HCT116 (cell line): ENCODE measurements around the gene FBXO7. TPM values are rescaled to one million over a fixed set of nuclear protein-coding genes. Genes with fewer than 3 reads are reported as not detected.

Source experiments
- ATAC-seq: fragments of 200-7000 bp; cut with Tn5 transposase; 2 replicates; pipeline ENCODE4 v1.9.1; 2020; ENCODE audit warnings: mild to moderate bottlenecking, moderate library complexity
- BruUV-seq: library from RNA; stranded (reverse); fragments of 400-500 nt; replicated peaks from 2 replicates; lab custom pipeline; 2021; lab: Mats Ljungman, UMichigan
- CTCF ChIA-PET: fragments of 300-600 bp; sonication (Branson Sonifier 250); formaldehyde crosslinking; loops from one replicate; lab custom pipeline; 2021; ENCODE audit warnings: antibody characterized with exemption; lab: Charles Lee
- POLR2A ChIA-PET: fragments of 300-600, 350-600 bp; sonication (Branson Sonifier 250); formaldehyde crosslinking; loops from one replicate; lab custom pipeline; 2021; ENCODE audit warnings: antibody characterized with exemption; lab: Charles Lee
- RAD21 ChIA-PET, 2 experiments: fragments of 300-600 bp; sonication (Branson Sonifier 250); formaldehyde crosslinking; loops; one replicate each; lab custom pipeline; 2023; ENCODE audit warnings: low total read pairs in 2 of 2; ENCODE audit not compliant: uncharacterized antibody in 2 of 2, unreplicated experiment in 2 of 2, low non-redundant PET in 1 of 2; lab: Charles Lee
- DNase-seq: peaks from one replicate; pipeline ENCODE4 v3.0.0-alpha.2; 2010; ENCODE audit warnings: low read depth, low spot score
- H2AFZ ChIP-seq: fragments of 200-600 bp; shearing (Covaris generic), sonication (generic); 2 replicates; pipeline ENCODE4 v1.6.1; 2017; ENCODE audit warnings: low read depth, mixed run types, mixed read lengths, antibody characterized with exemption, low read length; ENCODE audit not compliant: poor library complexity, severe bottlenecking
- H3K27ac ChIP-seq: 2 replicates; pipeline ENCODE4 v1.5.1; 2012; ENCODE audit warnings: low read depth, low read length
- H3K27me3 ChIP-seq: fragments of 200-600 bp; sonication (generic); 2 replicates; pipeline ENCODE4 v1.6.1; 2016; ENCODE audit warnings: mixed run types, low read length, mixed read lengths; ENCODE audit not compliant: insufficient read depth
- H3K36me3 ChIP-seq, 2 experiments: fragments of 200-500 bp in 1 of 2; fragments of 200-600 bp in 1 of 2; sonication (Bioruptor generic) in 1 of 2; sonication (generic) in 1 of 2; 2 replicates each; pipeline versions ENCODE4 v1.5.1 to v1.6.1; 2014 to 2016; ENCODE audit warnings: low read length in 2 of 2, inconsistent platforms in 1 of 2, mixed read lengths in 1 of 2, mixed run types in 1 of 2; ENCODE audit not compliant: insufficient read depth in 2 of 2, control insufficient read depth in 1 of 2
- H3K4me1 ChIP-seq, 2 experiments: fragments of 200-600 bp in 1 of 2; sonication (generic) in 1 of 2; 2 replicates each; pipeline versions ENCODE4 v1.5.1 to v1.6.1; 2012 to 2017; ENCODE audit warnings: low read length in 2 of 2, inconsistent platforms in 1 of 2, mild to moderate bottlenecking in 1 of 2, mixed read lengths in 1 of 2, mixed run types in 1 of 2, moderate library complexity in 1 of 2; ENCODE audit not compliant: insufficient read depth in 2 of 2, control insufficient read depth in 1 of 2
- H3K4me2 ChIP-seq: fragments of 200-600 bp; sonication (generic); 2 replicates; pipeline ENCODE4 v1.6.1; 2017; ENCODE audit warnings: mixed run types, low read length, mixed read lengths
- H3K4me3 ChIP-seq, 2 experiments: fragments of 200-600 bp in 1 of 2; sonication (generic) in 1 of 2; replicated peaks in 1 of 2; 2 replicates each; pipeline ENCODE4 v1.5.1; 2011 to 2016; ENCODE audit warnings: low read length in 2 of 2, control low read depth in 1 of 2, low read depth in 1 of 2, mild to moderate bottlenecking in 1 of 2, mixed read lengths in 1 of 2, mixed run types in 1 of 2
- H3K79me2 ChIP-seq: fragments of 200-600 bp; sonication (generic); 2 replicates; pipeline ENCODE4 v1.6.1; 2017; ENCODE audit warnings: mild to moderate bottlenecking, mixed run types, low read length, moderate library complexity, mixed read lengths; ENCODE audit not compliant: insufficient read depth
- H3K9ac ChIP-seq: fragments of 200-600 bp; sonication (generic); 2 replicates; pipeline ENCODE4 v1.6.1; 2016; ENCODE audit warnings: low read length, mixed read lengths
- H3K9me2 ChIP-seq: fragments of 200-600 bp; sonication (generic), shearing (Covaris generic); 2 replicates; pipeline ENCODE4 v1.6.1; 2017; ENCODE audit warnings: mixed run types, mild to moderate bottlenecking, moderate library complexity; ENCODE audit not compliant: insufficient read depth
- H3K9me3 ChIP-seq, 2 experiments: fragments of 200-500 bp in 1 of 2; fragments of 200-600 bp in 1 of 2; sonication (Bioruptor generic) in 1 of 2; sonication (generic) in 1 of 2; 2 replicates each; pipeline ENCODE4 v1.6.1; 2014 to 2017; ENCODE audit warnings: low read length in 2 of 2, mixed read lengths in 2 of 2, inconsistent platforms in 1 of 2, low read depth in 1 of 2, mild to moderate bottlenecking in 1 of 2, mixed run types in 1 of 2, moderate library complexity in 1 of 2; ENCODE audit not compliant: control insufficient read depth in 1 of 2, insufficient read depth in 1 of 2
- H4K20me1 ChIP-seq: fragments of 200-600 bp; sonication (generic), shearing (Covaris generic); 2 replicates; pipeline ENCODE4 v1.6.1; 2017; ENCODE audit warnings: mixed run types, mild to moderate bottlenecking, moderate library complexity; ENCODE audit not compliant: insufficient read depth
- ATF3 ChIP-seq: IDR thresholded peaks from 2 replicates; pipeline ENCODE4 v1.6.1; 2012
- CBX3 ChIP-seq: IDR thresholded peaks from 2 replicates; pipeline ENCODE4 v1.6.1; 2012; ENCODE audit warnings: low read depth
- CEBPB ChIP-seq: IDR thresholded peaks from 2 replicates; pipeline ENCODE4 v1.6.1; 2012; ENCODE audit warnings: low read depth
- EGR1 ChIP-seq: IDR thresholded peaks from 2 replicates; pipeline ENCODE4 v1.6.1; 2012; ENCODE audit warnings: low read depth
- ELF1 ChIP-seq: IDR thresholded peaks from 2 replicates; pipeline ENCODE4 v1.6.1; 2012; ENCODE audit warnings: low read depth, borderline replicate concordance
- EZH2 ChIP-seq: fragments of 200-600 bp; sonication (generic); IDR thresholded peaks from 2 replicates; pipeline ENCODE4 v1.6.1; 2017; ENCODE audit warnings: antibody characterized with exemption, mixed run types
- EZH2phosphoT487 ChIP-seq: fragments of 200-600 bp; IDR thresholded peaks from 2 replicates; pipeline ENCODE4 v1.6.1; 2018; ENCODE audit warnings: antibody characterized with exemption, borderline replicate concordance
- FOSL1 ChIP-seq: IDR thresholded peaks from 2 replicates; pipeline ENCODE4 v1.6.1; 2012; ENCODE audit warnings: low read depth
- MAX ChIP-seq: IDR thresholded peaks from 2 replicates; pipeline ENCODE4 v1.6.1; 2012
- POLR2A ChIP-seq: IDR thresholded peaks from 2 replicates; pipeline ENCODE4 v1.7.0; 2011; ENCODE audit warnings: borderline replicate concordance; ENCODE audit not compliant: insufficient read depth, insufficient read length; ENCODE audit errors: extremely low read depth
- POLR2AphosphoS5 ChIP-seq: IDR thresholded peaks from 2 replicates; pipeline ENCODE4 v1.6.1; 2011; ENCODE audit warnings: mild to moderate bottlenecking, low read depth, low read length, moderate library complexity
- RAD21 ChIP-seq: IDR thresholded peaks from 2 replicates; pipeline ENCODE4 v1.6.1; 2012; ENCODE audit warnings: low read depth, mild to moderate bottlenecking
- SIN3A ChIP-seq: IDR thresholded peaks from 2 replicates; pipeline ENCODE4 v1.6.1; 2012; ENCODE audit warnings: low read depth
- SP1 ChIP-seq: IDR thresholded peaks from 2 replicates; pipeline ENCODE4 v1.6.1; 2012; ENCODE audit warnings: low read depth
- SRF ChIP-seq: IDR thresholded peaks from 2 replicates; pipeline ENCODE4 v1.6.1; 2012; ENCODE audit warnings: low read depth
- TCF7L2 ChIP-seq: IDR thresholded peaks from 2 replicates; pipeline ENCODE4 v1.7.0; 2011; ENCODE audit warnings: borderline replicate concordance, inconsistent platforms; ENCODE audit not compliant: insufficient read depth, insufficient read length; ENCODE audit errors: extremely low read depth
- ZBTB33 ChIP-seq: IDR thresholded peaks from 2 replicates; pipeline ENCODE4 v1.6.1; 2011; ENCODE audit warnings: mild to moderate bottlenecking, low read length, moderate library complexity; ENCODE audit not compliant: insufficient replicate concordance; ENCODE audit errors: extremely low read depth
- ZFX ChIP-seq: fragments of 450-650 bp; IDR thresholded peaks from 2 replicates; pipeline ENCODE4 v1.6.1; 2017
- intact Hi-C: fragments of 100-400 bp; cut with micrococcal nuclease; formaldehyde crosslinking; loops from 2 replicates; pipeline ENCODE4 v1.10.0; 2022
- total RNA-seq: library from RNA; stranded (reverse); gene quantifications from one replicate; pipeline ENCODE4 v1.2.1, GENCODE V29; 2021; ENCODE audit not compliant: unreplicated experiment

The FBXO7 gene
- total RNA-seq, 1 experiment from 2014 or later = 69.2 TPM

GRCh38 chr22:32545801-32546200, 71.2 kb downstream of the FBXO7 start:
- BruUV-seq = no TSS peak
- no peak overlapping the region for H3K9ac ChIP-seq
- H3K27me3 ChIP-seq = peaks cover 22% of the 10 kb centered on the region
- ATAC-seq = no peak
- intact Hi-C loops = no loop called here
- H2AFZ ChIP-seq = no peak overlapping the region
- H4K20me1 ChIP-seq = no peaks in the 10 kb centered on the region
- DNase-seq = no peak
- ChIA-PET CTCF (no interaction called here), POLR2A (no interaction called here), RAD21 (no interaction called here)
- H3K36me3 ChIP-seq = no peaks in the 10 kb centered on the region
- no peak overlapping the region for H3K27ac ChIP-seq
- H3K9me3 ChIP-seq = no peaks in the 10 kb centered on the region
- no peak overlapping the region for H3K4me2 ChIP-seq
- H3K79me2 ChIP-seq = no peaks in the 10 kb centered on the region
- no peaks in the 10 kb centered on the region for H3K4me1 ChIP-seq
- TF ChIP-seq ZBTB33 = no peak
- TF ChIP-seq MAX = no peak
- no peak for TF ChIP-seq EZH2phosphoT487
- no peak for TF ChIP-seq POLR2AphosphoS5
- no peak for TF ChIP-seq SIN3A
- TF ChIP-seq SRF = no peak
- TF ChIP-seq FOSL1 = no peak
- no peak for TF ChIP-seq ZFX
- no peak for TF ChIP-seq TCF7L2
- TF ChIP-seq SP1 = no peak
- TF ChIP-seq RAD21 = no peak
- TF ChIP-seq EZH2 = no peak
- no peak for TF ChIP-seq POLR2A
- TF ChIP-seq EGR1 = no peak
- TF ChIP-seq ATF3 = no peak
- TF ChIP-seq CBX3 = no peak
- TF ChIP-seq CEBPB = no peak
- no peak for TF ChIP-seq ELF1
- TF ChIP-seq, all 23 proteins: peak for 0
- H3K9me2 ChIP-seq = no peaks in the 10 kb centered on the region
- H3K4me3 ChIP-seq = no peak overlapping the region
